Erythroblast (primary cell): ENCODE data around the gene ITGB2.

Experiments used
- GATA1 ChIP-seq: IDR thresholded peaks from 2 replicates; pipeline ENCODE4 v1.6.1; 2011; ENCODE audit warnings: low read depth, mild to moderate bottlenecking, control low read depth, low read length, moderate library complexity
- POLR2A ChIP-seq: IDR thresholded peaks from 2 replicates; pipeline ENCODE4 v1.6.1; 2011; ENCODE audit warnings: mild to moderate bottlenecking, low read length

DNA sequence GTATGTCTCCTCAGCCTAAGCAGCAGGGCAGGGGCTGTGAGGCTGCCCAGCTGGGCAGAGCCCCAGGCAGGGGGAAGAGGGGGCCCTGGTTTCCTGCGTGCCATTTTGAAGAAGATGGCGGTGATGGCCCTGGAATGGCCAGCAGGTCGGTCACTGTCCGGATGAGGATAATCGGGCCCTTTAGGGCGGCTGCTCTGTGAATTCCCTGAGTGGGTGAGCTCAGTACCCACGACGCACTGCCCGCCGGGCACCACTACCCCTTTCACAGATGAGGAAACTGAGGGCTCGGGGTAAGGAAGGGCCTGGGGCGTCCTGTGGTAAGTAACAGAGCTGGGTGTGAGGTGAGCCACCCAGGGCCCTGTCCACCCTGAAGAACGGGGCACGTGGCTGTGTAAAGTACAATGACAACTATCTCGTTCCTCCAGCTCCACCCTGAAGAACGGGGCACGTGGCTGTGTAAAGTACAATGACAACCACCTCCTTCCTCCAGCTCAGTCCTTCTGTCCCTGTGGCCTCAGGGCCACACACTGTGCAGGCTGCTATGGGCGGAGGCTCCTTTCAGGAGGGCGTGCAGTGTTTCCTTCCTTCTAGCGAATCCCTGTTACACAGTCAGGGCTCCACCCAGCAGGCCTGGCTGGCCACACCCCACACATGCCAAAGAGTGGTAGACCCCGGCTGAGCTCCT is 23.2 kb downstream of the ITGB2 start:
- no peak for TF ChIP-seq POLR2A
- no peak for TF ChIP-seq GATA1
